Neural cell (in vitro differentiated cells): ENCODE data around the gene CTDSPL. TPM values are rescaled to one million over a fixed set of nuclear protein-coding genes. Genes with fewer than 3 reads are reported as not detected.

ENCODE experiments used
- H2AFZ ChIP-seq: fragments of 200-600, 300-800 bp; sonication (generic), shearing (Covaris generic); 2 replicates; pipeline ENCODE4 v1.6.0; 2014; ENCODE audit warnings: low read depth, mild to moderate bottlenecking, antibody characterized with exemption, low read length, moderate library complexity
- H3F3A ChIP-seq: fragments of 200-600 bp; shearing (Covaris generic); 2 replicates; pipeline ENCODE4 v1.6.1; 2016; ENCODE audit warnings: mild to moderate bottlenecking, moderate library complexity, mixed read lengths, antibody characterized with exemption, low read length; ENCODE audit not compliant: insufficient read depth, poor library complexity, severe bottlenecking
- H3K27ac ChIP-seq: fragments of 200-600, 300-800 bp; sonication (generic), shearing (Covaris generic); 2 replicates; pipeline ENCODE4 v1.5.1; 2014; ENCODE audit warnings: mild to moderate bottlenecking, low read length, moderate library complexity
- H3K27me3 ChIP-seq: fragments of 300-800, 200-600 bp; sonication (generic), shearing (Covaris generic); 2 replicates; pipeline ENCODE4 v1.6.0; 2014; ENCODE audit warnings: mild to moderate bottlenecking, low read depth, low read length, moderate library complexity; ENCODE audit not compliant: insufficient read depth
- H3K36me3 ChIP-seq: fragments of 300-800, 200-600 bp; sonication (generic), shearing (Covaris generic); 2 replicates; pipeline ENCODE4 v1.5.1; 2014; ENCODE audit warnings: mild to moderate bottlenecking, antibody characterized with exemption, low read length, moderate library complexity; ENCODE audit not compliant: insufficient read depth
- H3K4me2 ChIP-seq: fragments of 300-800, 200-600 bp; sonication (generic), shearing (Covaris generic); 2 replicates; pipeline ENCODE4 v1.6.0; 2014; ENCODE audit warnings: mild to moderate bottlenecking, low read length
- H3K4me3 ChIP-seq: fragments of 300-800, 200-600 bp; sonication (generic), shearing (Covaris generic); 2 replicates; pipeline ENCODE4 v1.5.1; 2014; ENCODE audit warnings: mild to moderate bottlenecking, low read length, moderate library complexity
- H3K79me2 ChIP-seq: fragments of 200-600 bp; shearing (Covaris generic); replicated peaks from 2 replicates; pipeline ENCODE4 v1.6.0; 2014; ENCODE audit warnings: mild to moderate bottlenecking, low read length, moderate library complexity; ENCODE audit not compliant: insufficient read depth
- H3K9ac ChIP-seq: fragments of 300-800, 200-600 bp; sonication (generic), shearing (Covaris generic); 2 replicates; pipeline ENCODE4 v1.6.1; 2016; ENCODE audit warnings: mild to moderate bottlenecking, low read length, mixed read lengths
- H3K9me2 ChIP-seq: fragments of 200-600 bp; shearing (Covaris generic); 2 replicates; pipeline ENCODE4 v1.6.1; 2016; ENCODE audit warnings: mild to moderate bottlenecking, low read length, mixed read lengths; ENCODE audit not compliant: insufficient read depth
- H3K9me3 ChIP-seq: fragments of 200-600, 300-800 bp; sonication (generic), shearing (Covaris generic); 2 replicates; pipeline ENCODE4 v1.6.1; 2016; ENCODE audit warnings: mild to moderate bottlenecking, mixed run types, low read length, moderate library complexity, mixed read lengths
- H4K20me1 ChIP-seq: fragments of 200-600 bp; shearing (Covaris generic); 2 replicates; pipeline ENCODE4 v1.6.1; 2016; ENCODE audit warnings: mild to moderate bottlenecking, mixed run types; ENCODE audit not compliant: insufficient read depth
- CTCF ChIP-seq: fragments of 450-650 bp; IDR thresholded peaks from 2 replicates; pipeline ENCODE4 v1.5.1; 2014; ENCODE audit warnings: antibody characterized with exemption, mild to moderate bottlenecking, moderate library complexity; ENCODE audit not compliant: poor library complexity, severe bottlenecking
- EP300 ChIP-seq: fragments of 450-650 bp; conservative IDR thresholded peaks from 2 replicates; pipeline ENCODE4 v1.6.1; 2014; ENCODE audit warnings: antibody characterized with exemption, mild to moderate bottlenecking, moderate library complexity; ENCODE audit not compliant: poor library complexity, severe bottlenecking
- EZH2 ChIP-seq: fragments of 200-600, 300-800 bp; shearing (Covaris generic), sonication (generic); IDR thresholded peaks from 2 replicates; pipeline ENCODE4 v1.6.1; 2014; ENCODE audit warnings: antibody characterized with exemption, low read length, borderline replicate concordance, mild to moderate bottlenecking; ENCODE audit not compliant: insufficient read depth, poor library complexity, severe bottlenecking
- MXI1 ChIP-seq: fragments of 450-650 bp; conservative IDR thresholded peaks from 2 replicates; pipeline ENCODE4 v1.6.1; 2014; ENCODE audit warnings: antibody characterized with exemption, mild to moderate bottlenecking; ENCODE audit not compliant: poor library complexity, severe bottlenecking
- POLR2AphosphoS5 ChIP-seq: IDR thresholded peaks from 2 replicates; pipeline ENCODE4 v1.6.1; 2012
- RAD21 ChIP-seq: fragments of 450-650 bp; conservative IDR thresholded peaks from 2 replicates; pipeline ENCODE4 v1.6.1; 2014; ENCODE audit warnings: antibody characterized with exemption, mild to moderate bottlenecking, moderate library complexity
- REST ChIP-seq: IDR thresholded peaks from 2 replicates; pipeline ENCODE4 v1.6.1; 2012; ENCODE audit warnings: borderline replicate concordance
- SMC3 ChIP-seq: fragments of 450-650 bp; conservative IDR thresholded peaks from 2 replicates; pipeline ENCODE4 v1.6.1; 2014; ENCODE audit warnings: antibody characterized with exemption, mild to moderate bottlenecking, moderate library complexity; ENCODE audit not compliant: poor library complexity
- TAF1 ChIP-seq: IDR thresholded peaks from 2 replicates; pipeline ENCODE4 v1.6.1; 2012; ENCODE audit warnings: low read depth
- polyA plus RNA-seq: library from polyadenylated mRNA; depleted of rRNA; stranded (reverse); fragments of >200 nt; gene quantifications from 2 replicates; pipeline ENCODE4 v1.2.3, GENCODE V29; 2014

The CTDSPL gene
- polyA plus RNA-seq, 1 donor from 2014 or later = 17.0 TPM

GRCh38 chr3:38007754-38008090, 146.0 kb downstream of the CTDSPL start:
- no peaks in the 10 kb centered on the region for H3K27me3 ChIP-seq
- H3K27ac ChIP-seq = no peak overlapping the region
- H3K4me3 ChIP-seq = no peak overlapping the region
- no peaks in the 10 kb centered on the region for H3K79me2 ChIP-seq
- H3F3A ChIP-seq = no peaks in the 10 kb centered on the region
- H3K4me2 ChIP-seq = no peak overlapping the region
- no peaks in the 10 kb centered on the region for H3K9me3 ChIP-seq
- H2AFZ ChIP-seq = no peak overlapping the region
- TF ChIP-seq MXI1 (no peak), POLR2AphosphoS5 (no peak), TAF1 (no peak), EP300 (no peak), CTCF (no peak), REST (no peak), RAD21 (no peak), SMC3 (no peak), EZH2 (no peak)
- H3K9me2 ChIP-seq = no peaks in the 10 kb centered on the region
- H3K36me3 ChIP-seq = no peaks in the 10 kb centered on the region
- H4K20me1 ChIP-seq = no peaks in the 10 kb centered on the region
- H3K9ac ChIP-seq = no peak overlapping the region

DNA sequence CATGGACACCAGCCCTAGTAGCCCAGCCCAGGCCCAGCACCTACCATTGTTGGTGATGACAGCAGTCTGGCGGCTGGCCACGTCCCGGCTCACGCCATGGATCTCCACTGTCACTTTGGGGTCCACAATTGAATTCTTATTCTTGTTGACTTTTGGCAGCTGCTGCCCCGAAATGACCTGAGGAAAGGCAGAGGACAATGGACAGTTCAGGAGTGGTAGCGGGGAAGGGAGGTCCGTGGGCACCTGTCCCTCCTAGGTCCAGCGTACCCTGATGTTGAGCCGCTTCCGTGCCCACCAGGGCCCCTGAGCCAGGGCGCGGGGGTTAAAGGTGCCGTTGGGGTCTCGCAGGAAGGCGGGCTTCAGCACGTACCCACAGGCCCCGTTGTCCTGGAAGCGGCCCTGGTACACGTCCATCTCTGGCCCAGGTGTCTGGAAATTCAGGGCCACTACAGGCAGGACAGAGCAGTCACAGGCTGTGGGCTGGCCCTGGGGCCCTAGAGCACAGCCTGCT, 146.6 kb downstream of the CTDSPL start:
- Histone ChIP-seq H3K4me2 (no peak overlapping the region), H4K20me1 (no peaks in the 10 kb centered on the region), H3K27me3 (no peaks in the 10 kb centered on the region), H3K9ac (no peak overlapping the region), H3K27ac (no peak overlapping the region), H3K9me3 (no peaks in the 10 kb centered on the region), H3F3A (no peaks in the 10 kb centered on the region), H3K9me2 (no peaks in the 10 kb centered on the region), H2AFZ (no peak overlapping the region), H3K4me3 (no peak overlapping the region), H3K36me3 (no peaks in the 10 kb centered on the region), H3K79me2 (no peaks in the 10 kb centered on the region)
- TF ChIP-seq SMC3 (no peak), CTCF (no peak), EP300 (no peak), REST (no peak), RAD21 (no peak), MXI1 (no peak), TAF1 (no peak), EZH2 (no peak), POLR2AphosphoS5 (no peak)
